Measurements from ENCODE around the gene SKA2. TPM values are rescaled to one million over a fixed set of nuclear protein-coding genes. Genes with fewer than 3 reads are reported as not detected.

SKA2 gene
- total RNA-seq, 2 donors from 2014 or later, result 61.7 to 64.0 TPM

Other genes with a start within 250 kb of the SKA2 start
- gene TRIM37, start 48.3 kb downstream of the SKA2 start, total RNA-seq, result 10 to 100 TPM; 20.8 to 46.3 TPM
- 10 to 100 TPM; 34.8 to 55.5 TPM for gene PRR11, start 560 bp upstream of the SKA2 start, total RNA-seq
- 10 to 100 TPM; 16.2 to 22.0 TPM for gene SMG8, start 54.8 kb upstream of the SKA2 start, total RNA-seq
- gene GDPD1, start 65.3 kb upstream of the SKA2 start, total RNA-seq, result 1 to 10 TPM; 1.4 to 1.7 TPM
- gene YPEL2, start 176.5 kb upstream of the SKA2 start, total RNA-seq, result 1 to 10 TPM; 3.1 to 5.4 TPM

Data from natural killer cell treated with Interleukin-12 subunit alpha and Interleukin-12 subunit beta and Interleukin-15 and Interleukin-18, amount 100 ng/mL, for 72 hours (primary cell).